B cell (primary cell): Measurements from ENCODE around the gene LMAN2. TPM values are rescaled to one million over a fixed set of nuclear protein-coding genes. Genes with fewer than 3 reads are reported as not detected.

Experiments
- ATAC-seq: fragments of 200-7000 bp; cut with Tn5 transposase; one replicate; pipeline ENCODE4 v1.10.0; 2021; ENCODE audit warnings: low read depth, mild to moderate bottlenecking, moderate number of reproducible peaks, moderate library complexity
- CTCF ChIA-PET: fragments of 350-600 bp; sonication (Branson Sonifier 250); formaldehyde crosslinking; loops from one replicate; lab custom pipeline; 2021; ENCODE audit warnings: antibody characterized with exemption, inconsistent platforms; lab: Charles Lee
- POLR2A ChIA-PET: fragments of 350-600 bp; sonication (Branson Sonifier 250); formaldehyde crosslinking; loops from one replicate; lab custom pipeline; 2021; ENCODE audit warnings: antibody characterized with exemption; lab: Charles Lee
- DNase-seq: peaks from one replicate; pipeline ENCODE4 v3.0.0; 2013
- H2AFZ ChIP-seq: 2 replicates; pipeline ENCODE4 v1.6.1; 2012; ENCODE audit warnings: mild to moderate bottlenecking, low read depth, low read length; ENCODE audit not compliant: insufficient read depth, poor library complexity, severe bottlenecking
- H3K27ac ChIP-seq, 2 donors: 1 replicate in 1 of 2; 2 replicates in 1 of 2; pipeline ENCODE4 v1.5.1; 2012 to 2013; ENCODE audit warnings: low read length in 2 of 2, mild to moderate bottlenecking in 2 of 2, moderate library complexity in 1 of 2
- H3K27me3 ChIP-seq, 4 experiments: fragments of 200-600 bp in 1 of 4; sonication (generic) in 1 of 4; replicated peaks in 1 of 4; 1 replicate in 2 of 4; 2 replicates in 2 of 4; pipeline versions ENCODE4 v1.6.1 to v1.7.0; 2013 to 2016; ENCODE audit warnings: low read length in 3 of 4, mild to moderate bottlenecking in 2 of 4, mixed read lengths in 1 of 4, moderate library complexity in 1 of 4; ENCODE audit not compliant: insufficient read depth in 4 of 4, control insufficient read depth in 3 of 4; ENCODE audit errors: control extremely low read depth in 1 of 4
- H3K36me3 ChIP-seq, 2 experiments: replicated peaks in 1 of 2; 1 replicate in 1 of 2; 2 replicates in 1 of 2; pipeline versions ENCODE4 v1.6.1 to v1.7.1; 2013; ENCODE audit warnings: low read length in 1 of 2; ENCODE audit not compliant: insufficient read depth in 2 of 2, control insufficient read depth in 1 of 2; ENCODE audit errors: control extremely low read depth in 1 of 2, extremely low read depth in 1 of 2
- H3K4me1 ChIP-seq, 2 donors: fragments of 200-600 bp in 1 of 2; sonication (generic) in 1 of 2; 1 replicate in 1 of 2; 2 replicates in 1 of 2; pipeline versions ENCODE4 v1.5.1 to v1.6.1; 2013 to 2017; ENCODE audit warnings: low read length in 2 of 2; ENCODE audit not compliant: control insufficient read depth in 2 of 2, insufficient read depth in 2 of 2
- H3K4me2 ChIP-seq: replicated peaks from 2 replicates; pipeline ENCODE3; 2012; ENCODE audit warnings: mild to moderate bottlenecking, low read depth, low read length; ENCODE audit not compliant: poor library complexity, severe bottlenecking
- H3K4me3 ChIP-seq, 5 experiments: fragments of 200-600 bp in 1 of 5; sonication (generic) in 1 of 5; 1 replicate in 3 of 5; 2 replicates in 2 of 5; pipeline versions ENCODE4 v1.5.1 to v1.7.0; 2011 to 2016; ENCODE audit warnings: low read length in 4 of 5, mild to moderate bottlenecking in 4 of 5, low read depth in 2 of 5, control low read depth in 1 of 5, moderate library complexity in 1 of 5; ENCODE audit not compliant: insufficient read depth in 1 of 5; ENCODE audit errors: control extremely low read depth in 1 of 5, extremely low read depth in 1 of 5
- H3K79me2 ChIP-seq: fragments of 200-600 bp; sonication (generic); one replicate; pipeline ENCODE4 v1.6.0; 2016; ENCODE audit warnings: low read length; ENCODE audit not compliant: control insufficient read depth, insufficient read depth
- H3K9ac ChIP-seq: fragments of 200-600 bp; sonication (generic); 2 replicates; pipeline ENCODE4 v1.6.1; 2017; ENCODE audit warnings: mild to moderate bottlenecking, low read length, moderate library complexity
- H3K9me3 ChIP-seq, 3 donors: one replicate each; pipeline versions ENCODE4 v1.6.1 to v1.7.1; 2013; ENCODE audit warnings: low read length in 2 of 3; ENCODE audit not compliant: control insufficient read depth in 2 of 3, insufficient read depth in 1 of 3; ENCODE audit errors: control extremely low read depth in 1 of 3
- H4K20me1 ChIP-seq: 2 replicates; pipeline ENCODE4 v1.6.0; 2012; ENCODE audit warnings: mild to moderate bottlenecking, low read length; ENCODE audit not compliant: insufficient read depth, control insufficient read depth, poor library complexity, severe bottlenecking
- H3K27ac Mint-ChIP-seq: one replicate; pipeline ENCODE4 v1.8.0; 2021; ENCODE audit warnings: mixed read lengths
- H3K27me3 Mint-ChIP-seq: one replicate; pipeline ENCODE4 v1.8.0; 2021; ENCODE audit warnings: mixed read lengths
- H3K4me1 Mint-ChIP-seq: one replicate; pipeline ENCODE4 v1.8.0; 2021; ENCODE audit warnings: mixed read lengths
- H3K4me3 Mint-ChIP-seq: one replicate; pipeline ENCODE4 v1.8.0; 2021; ENCODE audit warnings: mixed read lengths
- H3K9me3 Mint-ChIP-seq: one replicate; pipeline ENCODE4 v1.8.0; 2022; ENCODE audit warnings: mixed read lengths; ENCODE audit not compliant: insufficient read depth
- CTCF ChIP-seq: fragments of 200-600 bp; IDR thresholded peaks from one replicate; pipeline ENCODE4 v1.8.0; 2022; ENCODE audit warnings: antibody characterized with exemption, mild to moderate bottlenecking
- EZH2 ChIP-seq: IDR thresholded peaks from 2 replicates; pipeline ENCODE4 v1.6.1; 2012; ENCODE audit warnings: borderline replicate concordance, low read depth, mild to moderate bottlenecking, moderate library complexity, low read length; ENCODE audit not compliant: insufficient read depth, poor library complexity, severe bottlenecking
- WGBS: methylation state at CpG from one replicate; pipeline ENCODE4 v1.1.5; 2013; ENCODE audit warnings: missing lambda C conversion rate; ENCODE audit not compliant: insufficient coverage; 5-methylcytosine and 5-hydroxymethylcytosine counted together
- intact Hi-C: fragments of 100-400 bp; cut with micrococcal nuclease; formaldehyde crosslinking; loops from one replicate; pipeline ENCODE4 v1.10.0; 2022
- polyA plus RNA-seq: library from polyadenylated mRNA; depleted of rRNA; stranded (reverse); fragments of >200 nt; gene quantifications from 2 replicates; pipeline ENCODE4 v1.2.3, GENCODE V29; 2012
- total RNA-seq, 2 donors: library from RNA; stranded (reverse); fragments of 120-200 nt in 1 of 2; gene quantifications; 1 replicate in 1 of 2; 2 replicates in 1 of 2; pipeline versions ENCODE4 v1.2.3 to v1.2.4, GENCODE V29; 2013 to 2022

Gene LMAN2
- total and polyA plus RNA-seq, 2 donors (not counting 1 experiment from before 2014, with no cell fraction given): 99.4 to 123 TPM

- no peak overlapping the region for H3K27ac ChIP-seq
- H3K4me1 ChIP-seq: no peaks in the 10 kb centered on the region
- no peaks in the 10 kb centered on the region for H4K20me1 ChIP-seq
- Mint-ChIP-seq H3K4me3 (no peak overlapping the region), H3K27ac (no peak overlapping the region), H3K4me1 (peaks cover 1% of the 10 kb centered on the region), H3K27me3 (no peaks in the 10 kb centered on the region), H3K9me3 (no peaks in the 10 kb centered on the region)
- 93% methylated on average over 8 of the region's 8 CpGs for WGBS
- no peak overlapping the region for H2AFZ ChIP-seq
- no peaks in the 10 kb centered on the region for H3K36me3 ChIP-seq
- no peaks in the 10 kb centered on the region for H3K79me2 ChIP-seq
- no peak for ATAC-seq
- ChIA-PET CTCF (no interaction called here), POLR2A (no interaction called here)
- peaks cover 0 to 19% (median 2%) of the 10 kb centered on the region in 4 experiments for H3K27me3 ChIP-seq
- no peak overlapping the region for H3K4me2 ChIP-seq
- no peak overlapping the region for H3K9ac ChIP-seq
- peaks cover 0 to 7% (median 0%) of the 10 kb centered on the region in 3 donors for H3K9me3 ChIP-seq
- no peak for DNase-seq
- TF ChIP-seq CTCF (no peak), EZH2 (no peak)
- no peak overlapping the region for H3K4me3 ChIP-seq
- intact Hi-C loops: no loop called here
These were observed 44.6 kb upstream of the LMAN2 start for GRCh38 chr5:177396078-177396477.

GRCh38 chr5:177393990-177394389 is 42.5 kb upstream of the LMAN2 start:
- no peaks in the 10 kb centered on the region for H3K36me3 ChIP-seq
- H3K27me3 ChIP-seq: peaks cover 0 to 2% (median 0%) of the 10 kb centered on the region in 4 experiments
- DNase-seq: no peak
- TF ChIP-seq EZH2 (no peak), CTCF (no peak)
- WGBS: 91% methylated on average over 5 of the region's 5 CpGs
- H3K27ac ChIP-seq: no peak overlapping the region
- H4K20me1 ChIP-seq: no peaks in the 10 kb centered on the region
- no peak overlapping the region for H3K9ac ChIP-seq
- Mint-ChIP-seq H3K27ac (no peak overlapping the region), H3K4me1 (peaks cover 16% of the 10 kb centered on the region), H3K9me3 (no peaks in the 10 kb centered on the region), H3K4me3 (no peak overlapping the region), H3K27me3 (peaks cover 3% of the 10 kb centered on the region)
- H3K4me2 ChIP-seq: no peak overlapping the region
- H3K79me2 ChIP-seq: no peaks in the 10 kb centered on the region
- ChIA-PET POLR2A (no interaction called here), CTCF (interaction anchor here (0.6 to 10.1 kb wide), 3 partner anchors 9 to 61 kb away, joined by 3 to 186 read pairs (median 146); partner anchors contain the start of gene PFN3)
- no peak for ATAC-seq
- no peak overlapping the region for H2AFZ ChIP-seq
- intact Hi-C loops: no loop called here
- H3K9me3 ChIP-seq: no peaks in the 10 kb centered on the region
- H3K4me3 ChIP-seq: no peak overlapping the region
- H3K4me1 ChIP-seq: peaks cover 14 to 19% of the 10 kb centered on the region in 2 donors
